ENCODE results near the gene SRP9.
"Not testable (repeated sequence)": the region's sequence is repeated elsewhere in the genome, so short reads cannot be mapped to it uniquely, and the experiment has no call there.

Gene SRP9

GRCh38 chr1:225754940-225755641, 22.5 kb upstream of the SRP9 start:
- DNase-seq, result peak in 1 of 10 donors; percentile 23
- intact Hi-C loops (cut with DNase I), result no loop called here

GRCh38 chr1:225755671-225756319, 21.8 kb upstream of the SRP9 start:
- peak in 1 of 10 donors; percentile 24 for DNase-seq
- intact Hi-C loops (cut with DNase I), result no loop called here

DNA sequence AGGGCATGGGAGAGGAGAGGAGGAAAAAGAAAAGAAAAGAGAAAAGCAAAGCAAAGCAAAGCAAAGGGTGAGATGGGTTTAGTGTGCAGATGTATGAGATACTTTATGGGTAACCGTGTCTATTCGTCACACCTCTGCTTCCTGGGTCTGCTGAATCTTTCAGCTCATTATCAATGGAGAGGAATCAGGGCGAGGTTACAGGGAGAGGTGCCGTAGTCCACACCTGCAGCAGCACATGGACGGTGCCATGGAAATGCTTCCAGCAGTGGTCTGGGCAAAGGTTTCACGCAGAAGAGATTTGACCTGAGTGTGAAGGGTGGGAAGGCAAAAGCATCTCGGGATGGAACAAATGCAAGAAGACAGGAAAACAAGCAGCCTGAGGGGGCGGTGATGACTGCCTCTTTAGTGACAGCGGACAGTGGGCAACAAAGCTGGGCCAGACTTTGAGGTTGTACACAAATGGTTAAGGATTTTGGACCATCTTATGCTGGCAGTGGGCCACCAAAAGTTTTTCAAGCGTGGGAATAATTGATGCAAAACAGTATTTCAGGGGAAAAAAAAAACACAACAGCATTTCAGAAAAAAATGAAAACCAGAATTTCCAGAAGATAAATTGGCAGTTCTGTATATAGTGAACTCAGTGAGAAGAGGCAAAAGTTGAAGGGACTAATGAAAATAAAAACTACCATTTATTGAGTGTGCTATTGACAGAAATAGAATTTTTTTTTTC, 19.5 kb upstream of the SRP9 start:
- DNase-seq, result no peak
- intact Hi-C loops (cut with DNase I), result no loop called here

DNA sequence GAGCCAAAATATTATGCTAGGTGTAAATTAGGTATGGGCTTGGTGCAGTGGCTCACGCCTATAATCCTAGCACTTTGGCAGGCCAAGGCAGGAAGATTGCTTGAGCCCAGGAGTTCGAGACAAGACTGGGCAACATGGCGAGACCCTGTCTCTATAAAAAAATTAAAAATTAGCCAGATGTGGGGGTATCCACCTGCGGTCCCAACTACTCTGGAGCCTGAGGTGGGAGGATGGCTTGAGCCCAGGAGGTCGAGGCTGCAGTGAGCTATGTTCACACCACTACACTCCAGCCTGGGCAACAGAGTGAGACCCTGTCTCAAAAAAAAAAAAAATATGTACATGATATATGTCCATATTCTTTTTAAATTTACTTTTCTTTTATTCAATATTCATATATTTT, 17.7 kb upstream of the SRP9 start:
- intact Hi-C loops (cut with DNase I), result not testable (repeated sequence)

DNA sequence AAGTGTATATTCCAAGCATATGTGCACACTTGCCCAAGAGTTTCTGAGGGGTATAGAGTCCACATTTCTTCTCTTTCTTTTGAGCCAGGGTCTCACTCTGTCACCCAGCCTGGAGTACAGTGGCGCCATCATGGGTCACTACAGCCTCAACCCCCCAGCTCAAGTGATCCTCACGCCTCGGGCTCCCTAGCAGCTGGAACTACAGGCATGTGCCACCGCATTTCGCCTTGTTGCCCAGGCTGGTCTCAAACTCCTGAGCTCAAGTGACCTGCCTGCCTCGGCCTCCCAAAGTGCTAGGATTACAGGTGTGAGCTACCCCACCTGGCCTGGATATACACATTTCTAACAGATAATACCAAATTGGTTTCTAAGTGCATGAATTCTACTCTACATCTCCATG, 17.1 kb upstream of the SRP9 start:
- no peak for DNase-seq
- intact Hi-C loops (cut with DNase I), result no loop called here

More for the DNA sequence above, 17.7 kb upstream of the SRP9 start:
- not testable (repeated sequence) for DNase-seq

DNA sequence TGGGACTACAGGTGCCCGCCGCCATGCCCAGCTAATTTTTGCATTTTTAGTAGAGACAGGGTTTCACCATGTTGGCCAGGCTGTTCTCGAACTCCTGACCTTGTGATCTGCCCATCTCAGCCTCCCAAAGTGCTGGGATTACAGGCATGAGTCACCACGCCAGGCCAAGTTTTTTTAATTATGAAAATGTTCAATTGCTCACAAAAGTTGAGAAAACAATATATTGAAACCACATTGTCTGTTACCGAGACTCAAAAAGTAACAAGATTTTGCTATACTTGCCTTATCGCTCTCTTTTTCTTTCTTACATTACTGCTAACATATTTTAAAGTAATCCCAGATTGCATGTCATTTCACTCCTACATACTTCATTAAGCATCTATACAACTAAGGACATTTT, 16.2 kb upstream of the SRP9 start:
- intact Hi-C loops (cut with DNase I); DNase-seq: not testable (repeated sequence)

- intact Hi-C loops (cut with DNase I), result no loop called here
- no peak for DNase-seq
These were observed 15.6 kb upstream of the SRP9 start for GRCh38 chr1:225762002-225762441.

DNA sequence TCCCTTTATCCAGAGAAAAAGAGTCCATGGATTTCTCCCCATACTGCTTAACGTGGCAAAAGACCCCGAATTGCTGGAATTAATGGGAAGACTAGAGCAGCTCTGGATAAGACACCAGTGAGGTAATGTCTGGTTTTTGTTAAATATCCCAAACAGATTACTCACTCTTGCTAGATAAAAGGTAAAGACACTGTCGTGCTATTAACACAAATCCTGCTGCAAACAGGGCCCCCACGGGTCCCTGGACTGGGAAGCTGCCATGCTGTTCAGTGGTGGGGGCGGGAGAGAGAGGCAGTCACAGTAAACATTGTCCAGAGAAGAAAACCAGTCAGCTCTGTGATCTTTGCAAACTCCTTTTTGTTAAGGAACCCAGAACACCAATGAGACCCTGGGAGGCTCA, 15.2 kb upstream of the SRP9 start:
- intact Hi-C loops (cut with DNase I), result no loop called here
- DNase-seq, result no peak

- DNase-seq, result no peak
- intact Hi-C loops (cut with DNase I), result no loop called here
These were observed 13.7 kb upstream of the SRP9 start for GRCh38 chr1:225763716-225764548.

GRCh38 chr1:225765982-225766674, 11.5 kb upstream of the SRP9 start:
- DNase-seq, result no peak
- intact Hi-C loops (cut with DNase I), result no loop called here

DNA sequence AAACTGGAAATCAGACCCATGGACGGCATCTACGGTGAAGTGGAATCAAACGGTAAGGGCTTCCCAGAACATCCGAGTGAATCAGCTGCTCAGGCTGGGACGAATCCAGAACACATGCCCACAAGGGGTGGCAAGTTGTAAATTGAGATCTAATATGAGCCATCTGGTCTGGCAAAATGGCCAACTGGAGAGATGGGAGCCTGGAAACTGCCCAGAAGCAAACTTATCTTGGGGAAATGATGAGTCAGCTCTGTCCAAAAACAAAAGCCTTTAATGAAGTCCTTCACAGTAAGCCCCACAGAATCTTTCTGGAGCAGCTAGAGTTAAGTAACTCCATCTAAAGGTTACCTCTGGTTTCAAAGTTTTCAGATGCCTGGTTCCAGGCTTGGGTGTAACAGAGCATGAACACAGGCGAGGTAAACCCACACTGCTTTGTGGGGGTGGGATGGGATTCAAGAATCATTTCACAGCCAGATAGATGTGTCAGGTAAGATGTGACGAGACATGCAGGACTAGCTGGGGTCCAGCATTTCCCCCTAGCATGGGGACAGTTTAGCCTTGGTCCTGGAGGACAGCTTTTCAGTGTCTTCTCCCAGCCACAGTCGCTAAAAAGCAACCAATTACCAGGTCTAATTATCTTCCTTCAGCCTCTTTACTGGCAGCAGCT, 10.5 kb upstream of the SRP9 start:
- intact Hi-C loops (cut with DNase I), result no loop called here
- DNase-seq, result peak in 7 of 10 donors; percentile 40 to 90 (median 59)

DNA sequence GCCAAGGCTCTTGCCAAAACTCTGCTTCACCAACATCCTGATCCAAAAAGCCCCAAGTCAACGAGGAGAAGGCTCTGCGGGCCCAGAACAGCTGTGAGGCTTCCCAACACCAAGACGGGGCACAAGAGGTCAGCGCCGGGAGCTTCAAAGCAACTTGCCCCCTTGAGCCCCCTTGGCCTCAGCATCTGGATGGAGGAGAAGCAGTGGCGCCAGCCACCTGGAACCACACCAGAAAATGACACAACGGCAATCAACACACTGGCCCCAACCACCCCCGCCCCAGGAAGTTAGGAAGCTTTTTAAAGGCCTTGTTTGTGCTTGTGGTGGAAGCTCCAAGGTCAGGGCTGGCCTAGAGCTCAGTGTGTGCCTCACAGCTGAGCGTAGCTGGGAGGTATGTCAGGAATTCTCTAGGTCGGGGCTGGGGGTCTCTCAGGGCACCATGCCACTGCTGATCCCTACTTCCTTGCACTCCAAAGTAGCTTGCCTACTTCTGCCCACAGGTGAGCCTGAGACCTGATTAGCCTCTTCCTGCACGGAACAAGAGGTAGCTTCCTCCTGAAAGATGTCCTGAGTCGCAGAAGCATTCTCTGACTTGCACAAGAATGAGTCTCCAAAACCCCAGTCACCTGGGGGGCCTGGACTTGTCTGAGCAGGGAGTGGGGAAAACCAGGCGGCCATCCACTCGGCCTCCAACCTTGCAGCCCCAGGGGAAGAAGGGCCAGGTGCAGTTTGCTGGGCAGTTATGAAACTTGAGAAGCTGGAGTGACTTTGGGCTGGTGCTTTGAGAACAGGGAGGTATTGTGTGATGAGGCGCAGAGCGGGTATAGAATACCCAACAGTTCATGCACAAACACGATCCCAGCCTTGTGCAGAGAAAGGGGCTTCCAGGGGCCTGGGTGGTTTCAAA, 9.7 kb upstream of the SRP9 start:
- DNase-seq, result peak in 3 of 10 donors; percentile 33 to 79 (median 69)
- intact Hi-C loops (cut with DNase I), result no loop called here

DNA sequence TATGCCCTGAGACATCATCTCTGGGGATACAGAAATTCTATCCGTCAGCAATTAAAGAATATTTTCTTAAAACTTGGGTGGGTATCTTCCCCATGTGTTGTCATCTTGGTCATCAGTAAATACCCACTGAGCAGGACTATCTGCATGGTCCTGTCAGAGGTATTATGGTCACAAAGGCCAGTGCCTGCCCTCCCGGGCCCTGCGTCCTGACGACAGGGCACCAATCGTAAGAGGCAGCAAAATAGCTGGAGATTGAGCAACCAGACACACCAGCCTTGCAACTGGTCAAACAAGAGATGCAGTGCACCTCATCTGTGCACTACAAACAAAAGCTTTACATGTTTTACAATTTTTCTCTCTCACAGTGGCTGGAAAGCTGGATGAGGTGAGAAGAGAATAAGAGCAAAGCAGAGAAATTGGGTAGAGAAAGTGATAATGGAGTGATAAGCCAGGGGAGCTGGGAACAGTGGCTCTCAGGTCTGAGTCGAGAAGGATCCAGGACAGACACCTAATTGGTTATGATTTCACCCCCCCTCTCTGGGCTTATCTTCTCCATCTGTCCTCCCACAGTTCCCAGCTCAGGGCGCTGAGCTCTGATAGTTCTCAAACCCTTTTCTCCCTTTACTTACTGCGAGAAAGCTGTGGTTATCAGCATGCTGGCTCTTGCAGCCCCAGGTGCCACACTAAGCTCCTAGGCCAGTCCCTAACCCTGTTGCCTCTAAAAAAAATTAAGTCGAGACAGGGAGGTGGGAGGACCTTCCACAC, 8.8 kb upstream of the SRP9 start:
- intact Hi-C loops (cut with DNase I), result no loop called here
- no peak for DNase-seq

GRCh38 chr1:225769687-225770086, 7.9 kb upstream of the SRP9 start:
- DNase-seq, result no peak
- intact Hi-C loops (cut with DNase I), result loop anchor here (5.0 to 10.0 kb wide), 2 partner anchors 205 to 208 kb away; no protein-coding TSS in a partner anchor

DNA sequence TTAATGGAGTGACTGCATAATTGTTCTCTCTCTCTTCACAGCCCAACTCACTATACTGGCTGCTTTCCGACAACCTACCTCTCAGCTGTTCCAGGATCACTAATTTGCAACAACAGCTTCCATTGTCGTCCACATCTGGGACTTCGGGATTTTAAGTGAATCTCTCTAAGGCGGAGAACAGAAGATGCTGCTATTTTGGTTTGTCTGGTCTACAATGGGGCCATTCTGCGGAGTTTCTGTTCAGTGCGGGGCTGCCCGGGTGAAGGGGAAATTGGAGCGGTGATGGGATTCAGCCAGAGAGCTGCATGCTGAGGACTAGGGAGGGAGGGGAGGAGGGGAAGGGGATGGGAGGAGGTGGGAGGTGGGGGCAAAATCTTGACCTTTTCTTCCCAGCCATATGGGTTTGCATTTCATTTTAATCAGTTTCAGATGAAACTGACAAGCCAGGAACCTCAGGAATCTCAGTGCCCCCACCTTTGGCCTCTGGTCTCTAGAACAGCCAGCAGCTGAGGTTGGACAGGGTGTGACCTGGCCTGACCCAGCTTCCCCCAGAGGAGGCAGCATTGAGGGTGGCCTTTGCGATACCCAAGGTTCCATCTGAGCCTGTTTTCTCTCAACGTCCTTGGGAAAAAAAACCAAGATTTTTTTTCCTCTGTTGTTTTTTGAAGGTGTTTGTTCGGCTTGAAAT, 6.9 kb upstream of the SRP9 start:
- no peak for DNase-seq
- intact Hi-C loops (cut with DNase I), result loop anchor here (5.0 to 10.0 kb wide), 2 partner anchors 206 to 207 kb away; no protein-coding TSS in a partner anchor

- intact Hi-C loops (cut with DNase I), result loop anchor here (1.0 to 10.0 kb wide), 3 partner anchors 206 to 296 kb away; no protein-coding TSS in a partner anchor
- no peak for DNase-seq
These were observed 5.8 kb upstream of the SRP9 start for GRCh38 chr1:225771661-225772322.
